Measurements from ENCODE around the gene ACOT4.

Gene ACOT4

DNA sequence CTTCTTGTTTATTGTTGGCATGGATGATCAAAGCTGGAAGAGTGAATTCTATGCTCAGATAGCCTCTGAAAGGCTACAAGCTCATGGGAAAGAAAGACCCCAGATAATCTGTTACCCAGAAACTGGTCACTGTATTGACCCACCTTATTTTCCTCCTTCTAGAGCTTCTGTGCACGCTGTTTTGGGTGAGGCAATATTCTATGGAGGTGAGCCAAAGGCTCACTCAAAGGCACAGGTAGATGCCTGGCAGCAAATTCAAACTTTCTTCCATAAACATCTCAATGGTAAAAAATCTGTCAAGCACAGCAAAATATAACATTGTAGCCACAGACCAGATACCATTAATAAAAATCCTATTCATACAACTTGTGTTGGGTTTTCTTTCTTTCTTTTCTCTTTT lies 27.9 kb downstream of the ACOT4 start (continued):
- TF ChIP-seq, protein P1, sequence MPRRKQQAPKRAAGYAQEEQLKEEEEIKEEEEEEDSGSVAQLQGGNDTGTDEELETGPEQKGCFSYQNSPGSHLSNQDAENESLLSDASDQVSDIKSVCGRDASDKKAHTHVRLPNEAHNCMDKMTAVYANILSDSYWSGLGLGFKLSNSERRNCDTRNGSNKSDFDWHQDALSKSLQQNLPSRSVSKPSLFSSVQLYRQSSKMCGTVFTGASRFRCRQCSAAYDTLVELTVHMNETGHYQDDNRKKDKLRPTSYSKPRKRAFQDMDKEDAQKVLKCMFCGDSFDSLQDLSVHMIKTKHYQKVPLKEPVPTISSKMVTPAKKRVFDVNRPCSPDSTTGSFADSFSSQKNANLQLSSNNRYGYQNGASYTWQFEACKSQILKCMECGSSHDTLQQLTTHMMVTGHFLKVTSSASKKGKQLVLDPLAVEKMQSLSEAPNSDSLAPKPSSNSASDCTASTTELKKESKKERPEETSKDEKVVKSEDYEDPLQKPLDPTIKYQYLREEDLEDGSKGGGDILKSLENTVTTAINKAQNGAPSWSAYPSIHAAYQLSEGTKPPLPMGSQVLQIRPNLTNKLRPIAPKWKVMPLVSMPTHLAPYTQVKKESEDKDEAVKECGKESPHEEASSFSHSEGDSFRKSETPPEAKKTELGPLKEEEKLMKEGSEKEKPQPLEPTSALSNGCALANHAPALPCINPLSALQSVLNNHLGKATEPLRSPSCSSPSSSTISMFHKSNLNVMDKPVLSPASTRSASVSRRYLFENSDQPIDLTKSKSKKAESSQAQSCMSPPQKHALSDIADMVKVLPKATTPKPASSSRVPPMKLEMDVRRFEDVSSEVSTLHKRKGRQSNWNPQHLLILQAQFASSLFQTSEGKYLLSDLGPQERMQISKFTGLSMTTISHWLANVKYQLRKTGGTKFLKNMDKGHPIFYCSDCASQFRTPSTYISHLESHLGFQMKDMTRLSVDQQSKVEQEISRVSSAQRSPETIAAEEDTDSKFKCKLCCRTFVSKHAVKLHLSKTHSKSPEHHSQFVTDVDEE (CRISPR knock-in tag; IDR thresholded peaks at IDR 0.05), result no peak
- TF ChIP-seq ZFP3 (CRISPR knock-in tag; IDR thresholded peaks at IDR 0.05), result no peak
- TF ChIP-seq BACH2 (CRISPR knock-in tag; IDR thresholded peaks at IDR 0.05; ENCODE audit: borderline replicate concordance), result no peak

DNA sequence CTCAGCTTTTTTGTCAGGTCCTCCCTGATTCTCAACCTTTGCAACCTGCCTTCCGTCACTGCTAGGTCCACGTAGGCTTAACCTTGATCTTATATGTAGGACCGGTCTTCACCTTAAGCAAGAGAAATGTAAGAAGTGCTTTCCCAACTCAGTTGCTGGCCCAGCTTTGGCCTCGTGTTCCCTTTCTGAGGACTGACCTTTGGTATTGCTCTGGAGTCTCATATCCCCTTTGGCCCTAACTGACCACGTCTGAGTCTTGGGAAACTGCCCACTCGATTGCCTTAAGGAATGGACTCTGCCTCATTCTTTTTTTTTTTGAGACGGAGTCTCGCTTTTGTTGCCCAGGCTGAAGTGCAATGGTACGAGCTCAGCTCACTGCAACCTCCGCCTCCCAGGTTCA lies 28.6 kb downstream of the ACOT4 start:
- ATAC-seq, result no peak
- TF ChIP-seq ISL1 (CRISPR knock-in tag; IDR thresholded peaks at IDR 0.05) (no peak), ZFP30 (CRISPR knock-in tag; IDR thresholded peaks at IDR 0.05) (no peak), TCF4 (CRISPR knock-in tag; IDR thresholded peaks at IDR 0.05; ENCODE audit: borderline replicate concordance) (no peak), ZC3H10 (CRISPR knock-in tag; IDR thresholded peaks at IDR 0.05) (no peak), ESRRG (CRISPR knock-in tag; IDR thresholded peaks at IDR 0.05) (no peak), BACH2 (CRISPR knock-in tag; IDR thresholded peaks at IDR 0.05; ENCODE audit: borderline replicate concordance) (no peak), SNAI2 (CRISPR knock-in tag; IDR thresholded peaks at IDR 0.05) (no peak), GLIS3 (CRISPR knock-in tag; IDR thresholded peaks at IDR 0.05) (no peak), CSDC2 (CRISPR knock-in tag; IDR thresholded peaks at IDR 0.05) (no peak), RARB (CRISPR knock-in tag; IDR thresholded peaks at IDR 0.05) (no peak), ZFP3 (CRISPR knock-in tag; IDR thresholded peaks at IDR 0.05) (no peak), ZNF70 (CRISPR knock-in tag; IDR thresholded peaks at IDR 0.05) (no peak), ZNF8 (CRISPR knock-in tag; IDR thresholded peaks at IDR 0.05) (no peak)
- TF ChIP-seq, protein P1 (CRISPR knock-in tag; IDR thresholded peaks at IDR 0.05), result no peak
- TF ChIP-seq, protein P2, sequence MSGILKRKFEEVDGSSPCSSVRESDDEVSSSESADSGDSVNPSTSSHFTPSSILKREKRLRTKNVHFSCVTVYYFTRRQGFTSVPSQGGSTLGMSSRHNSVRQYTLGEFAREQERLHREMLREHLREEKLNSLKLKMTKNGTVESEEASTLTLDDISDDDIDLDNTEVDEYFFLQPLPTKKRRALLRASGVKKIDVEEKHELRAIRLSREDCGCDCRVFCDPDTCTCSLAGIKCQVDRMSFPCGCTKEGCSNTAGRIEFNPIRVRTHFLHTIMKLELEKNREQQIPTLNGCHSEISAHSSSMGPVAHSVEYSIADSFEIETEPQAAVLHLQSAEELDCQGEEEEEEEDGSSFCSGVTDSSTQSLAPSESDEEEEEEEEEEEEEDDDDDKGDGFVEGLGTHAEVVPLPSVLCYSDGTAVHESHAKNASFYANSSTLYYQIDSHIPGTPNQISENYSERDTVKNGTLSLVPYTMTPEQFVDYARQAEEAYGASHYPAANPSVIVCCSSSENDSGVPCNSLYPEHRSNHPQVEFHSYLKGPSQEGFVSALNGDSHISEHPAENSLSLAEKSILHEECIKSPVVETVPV (CRISPR knock-in tag; IDR thresholded peaks at IDR 0.05), result no peak

DNA sequence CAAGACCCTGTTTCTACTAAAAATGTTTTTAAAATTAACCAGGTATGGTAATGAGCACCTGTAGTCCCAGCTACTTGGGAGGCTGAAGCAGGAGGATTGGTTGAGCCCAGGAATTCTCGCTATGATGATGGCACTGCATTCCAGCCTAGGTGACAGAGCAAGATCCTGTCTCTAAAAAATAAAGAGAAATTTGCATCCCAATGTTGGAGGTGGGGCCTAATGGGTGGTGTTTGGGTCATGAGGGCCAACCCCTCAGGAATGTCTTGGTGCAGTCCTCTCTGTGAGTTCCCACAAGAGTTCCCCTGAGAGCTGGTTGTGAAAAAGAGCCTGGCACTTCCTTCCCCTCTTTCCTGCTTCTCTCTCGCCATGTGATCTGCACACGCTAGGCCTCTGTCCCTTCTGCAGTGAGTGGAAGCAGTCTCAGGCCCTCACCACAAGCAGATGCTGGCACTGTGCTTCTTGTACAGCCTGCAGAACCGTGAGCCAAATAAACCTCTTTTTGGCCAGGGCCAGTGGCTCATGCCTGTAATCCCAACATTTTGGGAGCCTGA lies 31.9 kb downstream of the ACOT4 start:
- ATAC-seq, result no peak

More for the DNA sequence above, 31.9 kb downstream of the ACOT4 start:
- TF ChIP-seq, protein P3, sequence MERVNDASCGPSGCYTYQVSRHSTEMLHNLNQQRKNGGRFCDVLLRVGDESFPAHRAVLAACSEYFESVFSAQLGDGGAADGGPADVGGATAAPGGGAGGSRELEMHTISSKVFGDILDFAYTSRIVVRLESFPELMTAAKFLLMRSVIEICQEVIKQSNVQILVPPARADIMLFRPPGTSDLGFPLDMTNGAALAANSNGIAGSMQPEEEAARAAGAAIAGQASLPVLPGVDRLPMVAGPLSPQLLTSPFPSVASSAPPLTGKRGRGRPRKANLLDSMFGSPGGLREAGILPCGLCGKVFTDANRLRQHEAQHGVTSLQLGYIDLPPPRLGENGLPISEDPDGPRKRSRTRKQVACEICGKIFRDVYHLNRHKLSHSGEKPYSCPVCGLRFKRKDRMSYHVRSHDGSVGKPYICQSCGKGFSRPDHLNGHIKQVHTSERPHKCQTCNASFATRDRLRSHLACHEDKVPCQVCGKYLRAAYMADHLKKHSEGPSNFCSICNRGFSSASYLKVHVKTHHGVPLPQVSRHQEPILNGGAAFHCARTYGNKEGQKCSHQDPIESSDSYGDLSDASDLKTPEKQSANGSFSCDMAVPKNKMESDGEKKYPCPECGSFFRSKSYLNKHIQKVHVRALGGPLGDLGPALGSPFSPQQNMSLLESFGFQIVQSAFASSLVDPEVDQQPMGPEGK (CRISPR knock-in tag; IDR thresholded peaks at IDR 0.05; ENCODE audit: borderline replicate concordance), result no peak
- TF ChIP-seq, protein P1 (CRISPR knock-in tag; IDR thresholded peaks at IDR 0.05), result no peak
- TF ChIP-seq, protein P4, sequence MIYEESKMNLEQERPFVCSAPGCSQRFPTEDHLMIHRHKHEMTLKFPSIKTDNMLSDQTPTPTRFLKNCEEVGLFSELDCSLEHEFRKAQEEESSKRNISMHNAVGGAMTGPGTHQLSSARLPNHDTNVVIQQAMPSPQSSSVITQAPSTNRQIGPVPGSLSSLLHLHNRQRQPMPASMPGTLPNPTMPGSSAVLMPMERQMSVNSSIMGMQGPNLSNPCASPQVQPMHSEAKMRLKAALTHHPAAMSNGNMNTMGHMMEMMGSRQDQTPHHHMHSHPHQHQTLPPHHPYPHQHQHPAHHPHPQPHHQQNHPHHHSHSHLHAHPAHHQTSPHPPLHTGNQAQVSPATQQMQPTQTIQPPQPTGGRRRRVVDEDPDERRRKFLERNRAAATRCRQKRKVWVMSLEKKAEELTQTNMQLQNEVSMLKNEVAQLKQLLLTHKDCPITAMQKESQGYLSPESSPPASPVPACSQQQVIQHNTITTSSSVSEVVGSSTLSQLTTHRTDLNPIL (CRISPR knock-in tag; IDR thresholded peaks at IDR 0.05; ENCODE audit: low read depth), result no peak

All from SK-N-SH treated with all-trans-retinoic acid at 6 μM for 48 hours (cell line).